PC-9 (cell line): ENCODE measurements around the gene MRPS9.

ENCODE experiments used
- CTCF ChIP-seq: fragments of 200-600 bp; sonication (generic); conservative IDR thresholded peaks from 2 replicates; pipeline ENCODE4 v1.6.1; 2017; ENCODE audit warnings: mixed run types, antibody characterized with exemption, mild to moderate bottlenecking, moderate library complexity
- EZH2 ChIP-seq: fragments of 200-600 bp; sonication (generic); IDR thresholded peaks from 2 replicates; pipeline ENCODE4 v1.8.0; 2017; ENCODE audit warnings: antibody characterized with exemption, low read depth

DNA sequence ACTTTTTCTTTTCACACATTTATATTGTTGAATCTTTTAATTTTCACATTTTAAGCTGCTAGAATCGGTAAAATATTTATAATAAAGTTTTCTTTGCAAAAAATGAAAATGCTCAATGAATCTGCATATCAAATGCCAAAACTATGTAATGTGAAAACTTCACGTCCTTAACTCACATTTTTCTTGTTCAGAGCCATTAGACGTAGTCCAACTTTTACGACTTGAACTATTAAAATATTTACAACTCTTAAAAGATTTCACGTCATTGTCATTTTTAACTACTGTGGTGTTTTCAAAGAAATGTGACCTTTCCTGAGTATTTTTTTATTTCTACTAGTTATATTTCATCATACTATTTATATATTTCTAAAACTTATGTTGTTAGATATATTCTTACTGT lies 54.9 kb downstream of the MRPS9 start:
- TF ChIP-seq EZH2 = no peak
- TF ChIP-seq CTCF = no peak
